Esophagus squamous epithelium (tissue), 5 donors: Measurements from ENCODE around the gene CORIN. TPM values are rescaled to one million over a fixed set of nuclear protein-coding genes. Genes with fewer than 3 reads are reported as not detected.

Source experiments
- DNase-seq: peaks from one replicate; lab custom pipeline; 2025; lab: John Stamatoyannopoulos, UW
- H3K27ac ChIP-seq, 4 donors: fragments of 200-600 bp; sonication (generic); one replicate each; pipeline ENCODE4 v1.5.1; 2016 to 2019; ENCODE audit warnings: mild to moderate bottlenecking in 1 of 4
- H3K27me3 ChIP-seq, 4 donors: fragments of 200-600 bp; sonication (generic); 1 replicate in 3 of 4; 2 replicates in 1 of 4; pipeline versions ENCODE4 v1.5.1 to v1.6.0; 2017 to 2021; ENCODE audit warnings: antibody characterized with exemption in 1 of 4
- H3K36me3 ChIP-seq, 3 donors: fragments of 200-600 bp; sonication (generic); one replicate each; pipeline ENCODE4 v1.5.1; 2016 to 2019
- H3K4me1 ChIP-seq, 3 donors: fragments of 200-600 bp; sonication (generic); one replicate each; pipeline ENCODE4 v1.5.1; 2017 to 2019
- H3K4me3 ChIP-seq, 4 donors: fragments of 200-600 bp; sonication (generic); 1 replicate in 3 of 4; 2 replicates in 1 of 4; pipeline ENCODE4 v1.5.1; 2016 to 2019; ENCODE audit warnings: mild to moderate bottlenecking in 2 of 4, moderate library complexity in 1 of 4
- H3K9me3 ChIP-seq, 3 donors: fragments of 200-600 bp; sonication (generic); one replicate each; pipeline ENCODE4 v1.5.1; 2016 to 2019
- CTCF ChIP-seq, 6 experiments: fragments of 450-650 bp in 4 of 6; fragments of 200-600 bp in 2 of 6; sonication (generic) in 2 of 6; IDR thresholded peaks; one replicate each; pipeline ENCODE4 v1.5.1; 2016 to 2019; ENCODE audit warnings: antibody characterized with exemption in 6 of 6, mild to moderate bottlenecking in 4 of 6, moderate library complexity in 4 of 6
- POLR2A ChIP-seq, 4 donors: fragments of 450-650 bp; IDR thresholded peaks; one replicate each; pipeline ENCODE4 v1.6.1; 2017; ENCODE audit warnings: antibody characterized with exemption in 4 of 4, mild to moderate bottlenecking in 4 of 4, moderate library complexity in 3 of 4
- WGBS, 2 donors: methylation state at CpG; one replicate each; pipeline ENCODE4 v1.1.5; 2018; 5-methylcytosine and 5-hydroxymethylcytosine counted together
- intact Hi-C: fragments of 100-400 bp; cut with DNase I; formaldehyde crosslinking; loops from one replicate; pipeline ENCODE4 v1.15.0; 2022
- total RNA-seq, 4 donors: library from RNA; depleted of rRNA; stranded (reverse); fragments of >200 nt; gene quantifications; one replicate each; pipeline ENCODE4 v1.1.0, GENCODE V29; 2016
- donor health status: DM: yes; HTN: yes; CAD: no.

The CORIN gene
- total RNA-seq, 4 donors from 2014 or later = 0.08 to 4.8 (median 0.41) TPM

GRCh38 chr4:47873877-47874541 is 36.1 kb upstream of the CORIN start:
- TF ChIP-seq CTCF (IDR thresholded peaks at IDR 0.05) = no peak
- TF ChIP-seq POLR2A (IDR thresholded peaks at IDR 0.05) = no peak
- H3K27ac ChIP-seq = no peak overlapping the region

GRCh38 chr4:47863486-47863885 is 25.6 kb upstream of the CORIN start:
- H3K9me3 ChIP-seq = no peaks in the 10 kb centered on the region
- no peaks in the 10 kb centered on the region for H3K27me3 ChIP-seq
- TF ChIP-seq POLR2A (IDR thresholded peaks at IDR 0.05) = no peak
- TF ChIP-seq CTCF (IDR thresholded peaks at IDR 0.05) = no peak
- peaks cover 0 to 50% (median 0%) of the 10 kb centered on the region in 3 donors for H3K36me3 ChIP-seq
- no peak for DNase-seq
- 71 to 100% methylated on average over 4 of the region's 4 CpGs for WGBS, 2 donors
- intact Hi-C loops = no loop called here
- no peak overlapping the region for H3K27ac ChIP-seq
- H3K4me3 ChIP-seq = no peak overlapping the region
- no peaks in the 10 kb centered on the region for H3K4me1 ChIP-seq

More at GRCh38 chr4:47873877-47874541, 36.1 kb upstream of the CORIN start:
- H3K9me3 ChIP-seq = peaks cover 0 to 5% (median 0%) of the 10 kb centered on the region in 3 donors
- H3K27me3 ChIP-seq = no peaks in the 10 kb centered on the region
- intact Hi-C loops = no loop called here
- no peak for DNase-seq
- H3K36me3 ChIP-seq = peaks cover 4 to 83% (median 13%) of the 10 kb centered on the region in 3 donors
- WGBS, 2 donors = 81 to 86% methylated on average over 3 of the region's 3 CpGs
- H3K4me3 ChIP-seq = no peak overlapping the region
- no peaks in the 10 kb centered on the region for H3K4me1 ChIP-seq

GRCh38 chr4:47862297-47862696 is 24.4 kb upstream of the CORIN start:
- intact Hi-C loops = no loop called here
- 90 to 95% methylated on average over 3 of the region's 3 CpGs for WGBS, 2 donors

GRCh38 chr4:47860305-47860704 is 22.4 kb upstream of the CORIN start:
- Histone ChIP-seq H3K4me3 (no peak overlapping the region), H3K4me1 (no peaks in the 10 kb centered on the region), H3K27ac (no peak overlapping the region), H3K9me3 (no peaks in the 10 kb centered on the region), H3K36me3 (peaks cover 0 to 28% (median 0%) of the 10 kb centered on the region in 3 donors), H3K27me3 (no peaks in the 10 kb centered on the region)
- TF ChIP-seq POLR2A (IDR thresholded peaks at IDR 0.05) = no peak
- TF ChIP-seq CTCF (IDR thresholded peaks at IDR 0.05) = no peak
- WGBS, 2 donors = 97% methylated on average over 1 of the region's 1 CpG
- DNase-seq = no peak
- intact Hi-C loops = no loop called here

More at GRCh38 chr4:47862297-47862696, 24.4 kb upstream of the CORIN start:
- peaks cover 0 to 42% (median 0%) of the 10 kb centered on the region in 3 donors for H3K36me3 ChIP-seq
- TF ChIP-seq CTCF (IDR thresholded peaks at IDR 0.05) = no peak
- no peak overlapping the region for H3K4me3 ChIP-seq
- H3K9me3 ChIP-seq = no peaks in the 10 kb centered on the region
- no peak for DNase-seq
- no peaks in the 10 kb centered on the region for H3K27me3 ChIP-seq
- H3K4me1 ChIP-seq = no peaks in the 10 kb centered on the region
- H3K27ac ChIP-seq = no peak overlapping the region

- H3K9me3 ChIP-seq = no peaks in the 10 kb centered on the region
- H3K27ac ChIP-seq = no peak overlapping the region
These were observed 20.1 kb upstream of the CORIN start for GRCh38 chr4:47858006-47858405.

More at GRCh38 chr4:47858006-47858405, 20.1 kb upstream of the CORIN start:
- Histone ChIP-seq H3K4me1 (no peaks in the 10 kb centered on the region), H3K27me3 (no peaks in the 10 kb centered on the region), H3K4me3 (no peak overlapping the region), H3K36me3 (peaks cover 0 to 24% (median 0%) of the 10 kb centered on the region in 3 donors)
- WGBS, 2 donors = 78 to 84% methylated on average over 2 of the region's 2 CpGs
- DNase-seq = no peak
- intact Hi-C loops = no loop called here
- TF ChIP-seq CTCF (IDR thresholded peaks at IDR 0.05) = no peak
- no peak for TF ChIP-seq POLR2A (IDR thresholded peaks at IDR 0.05)
